NCI-H82 treated with DMSO at 0.1 percent for 48 hours (cell line): ENCODE measurements around the gene PTTG1.
"Not testable (repeated sequence)": the region's sequence is repeated elsewhere in the genome, so short reads cannot be mapped to it uniquely, and the experiment has no call there.

ENCODE experiments used
- DNase-seq: peaks from one replicate; lab custom pipeline; 2025; ENCODE audit not compliant: unreplicated experiment; lab: John Stamatoyannopoulos, UW

The PTTG1 gene

DNA sequence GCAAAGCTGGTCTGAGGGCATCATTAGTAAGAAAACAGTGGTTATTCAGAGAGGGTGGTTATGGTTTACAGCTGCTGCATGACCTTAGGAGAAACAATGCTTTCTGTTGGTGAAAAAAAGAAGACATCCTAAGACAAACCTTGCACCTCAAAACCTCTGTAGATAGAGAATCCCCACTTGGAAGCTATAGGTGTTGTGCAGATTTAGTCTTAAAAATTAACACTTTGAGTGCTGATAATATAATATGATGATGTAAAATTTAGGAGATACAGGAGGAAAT, 1.4 kb upstream of the PTTG1 start:
- DNase-seq = no peak

DNA sequence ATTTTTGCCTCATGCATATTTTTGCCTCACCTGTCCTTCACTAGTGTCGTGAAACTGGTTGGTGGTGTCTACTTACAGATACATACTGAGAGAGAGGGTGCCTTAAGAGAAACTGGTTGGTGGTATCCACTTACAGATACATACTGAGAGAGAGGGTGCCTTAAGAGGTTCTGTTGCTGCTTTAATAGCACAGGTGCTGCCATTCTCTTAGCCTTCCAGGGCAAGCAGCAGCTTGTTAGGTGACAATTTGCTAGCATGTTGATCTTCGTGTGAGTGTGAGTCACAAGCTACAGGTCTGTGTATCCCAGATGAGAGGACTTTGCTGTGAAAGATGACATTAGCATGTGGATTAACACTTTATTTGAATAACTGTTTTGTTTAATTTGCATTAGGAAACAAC, 1.4 kb downstream of the PTTG1 start:
- DNase-seq = no peak

DNA sequence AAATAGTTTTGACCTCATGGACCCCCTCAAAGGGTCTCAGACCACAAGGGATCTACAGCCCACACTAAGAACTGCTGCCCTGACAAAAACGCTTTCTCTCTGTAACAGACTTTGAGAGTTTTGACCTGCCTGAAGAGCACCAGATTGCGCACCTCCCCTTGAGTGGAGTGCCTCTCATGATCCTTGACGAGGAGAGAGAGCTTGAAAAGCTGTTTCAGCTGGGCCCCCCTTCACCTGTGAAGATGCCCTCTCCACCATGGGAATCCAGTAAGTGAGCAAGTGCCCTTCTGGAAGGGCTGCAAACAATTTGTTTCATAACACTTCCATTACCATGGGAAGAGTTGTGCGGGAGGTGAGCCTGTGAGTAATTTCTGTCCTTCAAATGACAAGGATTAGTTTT, 6.0 kb downstream of the PTTG1 start:
- no peak for DNase-seq

DNA sequence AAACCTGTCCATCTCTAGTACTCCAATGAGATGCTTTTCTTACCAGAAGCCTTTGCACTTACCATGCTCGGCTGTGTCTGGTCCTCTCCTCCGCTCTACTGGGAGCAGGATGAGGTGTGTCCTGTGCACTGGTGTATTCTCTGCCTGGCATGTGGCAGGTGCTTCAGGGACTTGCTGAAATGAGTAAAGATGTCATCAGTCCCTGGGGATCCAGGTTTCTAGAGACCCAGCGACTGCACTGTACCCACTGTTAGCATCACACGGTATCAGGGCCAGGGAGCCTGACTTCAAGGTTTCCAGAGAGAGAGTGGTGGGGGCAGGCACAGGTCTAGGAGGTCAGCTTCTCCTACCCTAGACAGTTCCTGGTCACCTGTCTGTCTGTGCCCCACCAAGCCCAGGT, 10.5 kb downstream of the PTTG1 start:
- no peak for DNase-seq

DNA sequence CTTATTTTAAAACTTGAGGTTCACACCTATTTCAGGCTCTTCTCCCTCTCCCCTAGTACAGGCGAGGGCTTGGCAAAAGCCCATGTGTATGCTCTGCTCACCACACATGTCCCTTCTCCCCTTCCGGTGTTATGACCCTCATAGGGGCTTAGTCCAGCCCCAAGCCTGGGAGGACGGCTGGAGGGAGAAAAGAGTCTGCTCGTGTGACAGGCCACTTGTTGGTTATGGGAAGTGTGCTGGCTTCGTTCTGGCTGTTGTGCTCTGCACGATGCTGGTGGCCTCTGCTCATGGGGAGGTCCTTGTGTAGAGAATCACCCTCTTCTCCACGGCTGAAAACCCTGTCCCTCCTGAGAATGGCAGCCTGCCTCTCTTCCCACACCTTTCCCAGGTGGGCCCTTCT, 11.1 kb downstream of the PTTG1 start:
- no peak for DNase-seq

DNA sequence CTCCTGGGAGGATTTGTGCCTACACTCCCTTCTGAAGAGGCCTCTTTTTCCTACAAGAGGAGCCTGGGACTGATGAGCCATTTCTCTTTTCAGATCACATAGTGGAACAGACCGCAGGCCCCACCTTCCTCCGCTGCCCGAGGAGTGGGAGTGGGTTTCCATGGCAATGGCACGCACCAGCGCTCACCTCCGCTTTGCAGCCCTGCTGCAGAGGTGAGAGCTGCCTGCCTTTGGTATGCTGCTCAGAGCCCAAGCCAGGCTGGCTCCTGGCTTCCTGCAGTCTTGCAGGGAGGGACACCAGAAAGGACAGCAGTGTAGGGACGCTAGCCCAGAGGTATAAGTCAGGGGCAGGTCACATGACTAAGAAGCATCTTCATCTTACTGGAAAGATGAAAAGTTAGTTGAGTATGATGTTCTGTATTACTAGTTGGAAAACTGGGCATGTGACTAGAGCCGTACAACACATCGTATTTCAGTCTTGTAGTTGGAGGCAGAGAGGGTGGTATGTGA, 12.4 kb downstream of the PTTG1 start:
- no peak for DNase-seq

DNA sequence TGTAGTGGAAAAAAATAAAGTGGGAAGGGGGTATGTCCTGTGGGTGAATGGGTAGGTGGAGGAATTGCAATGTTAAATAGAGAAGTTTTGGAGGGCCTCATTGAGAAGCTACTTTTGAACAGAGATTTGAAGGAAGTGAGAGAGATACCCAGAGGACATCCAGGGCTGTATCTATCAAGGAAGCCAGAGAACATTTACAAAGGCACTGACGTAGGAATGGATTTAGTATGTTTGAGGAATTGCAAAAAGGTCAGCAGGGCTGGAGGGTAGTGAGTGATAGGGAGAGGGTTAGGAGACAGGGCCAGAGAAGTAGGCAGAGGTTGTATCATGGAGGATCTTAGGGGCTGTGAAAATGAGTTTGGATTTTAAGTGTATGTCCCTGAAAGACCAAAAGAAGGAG, 13.9 kb downstream of the PTTG1 start:
- DNase-seq = no peak

DNA sequence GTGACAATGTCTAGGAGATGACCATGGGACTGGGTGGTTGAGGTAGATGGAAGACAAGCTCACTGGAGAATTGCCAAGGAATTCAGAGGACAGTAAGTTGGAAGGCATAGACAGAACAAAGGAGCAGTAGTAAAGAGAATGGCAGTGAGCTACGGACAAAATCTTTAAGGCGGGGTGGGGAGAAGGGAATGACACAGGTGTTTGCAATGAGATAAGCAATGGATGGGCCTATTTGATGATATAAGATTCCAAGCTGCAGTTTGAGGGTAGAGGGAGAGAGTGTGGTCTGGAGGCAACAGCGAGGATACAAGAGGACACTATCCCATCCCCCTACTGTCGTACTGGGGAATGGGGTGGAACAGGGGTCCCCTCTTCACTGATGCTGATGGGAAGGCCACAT, 14.4 kb downstream of the PTTG1 start:
- no peak for DNase-seq

DNA sequence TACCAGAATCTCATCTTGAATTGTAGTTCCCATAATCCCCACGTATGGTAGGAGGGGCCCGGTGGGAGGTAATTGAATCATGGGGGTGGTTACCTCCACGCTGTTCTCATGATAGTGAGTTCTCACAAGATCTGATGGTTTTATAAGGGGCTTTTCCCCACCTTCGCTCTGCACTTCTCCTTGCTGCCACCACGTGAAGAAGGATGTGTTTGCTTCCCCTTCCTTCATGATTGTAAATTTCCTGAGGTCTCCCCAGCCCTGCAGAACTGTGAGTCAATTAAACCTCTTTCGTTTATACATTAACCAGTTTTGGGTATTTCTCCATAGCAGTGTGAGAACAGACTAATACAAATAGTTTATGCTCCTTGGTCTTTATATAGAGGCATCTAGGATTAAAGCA, 15.0 kb downstream of the PTTG1 start:
- not testable (repeated sequence) for DNase-seq

DNA sequence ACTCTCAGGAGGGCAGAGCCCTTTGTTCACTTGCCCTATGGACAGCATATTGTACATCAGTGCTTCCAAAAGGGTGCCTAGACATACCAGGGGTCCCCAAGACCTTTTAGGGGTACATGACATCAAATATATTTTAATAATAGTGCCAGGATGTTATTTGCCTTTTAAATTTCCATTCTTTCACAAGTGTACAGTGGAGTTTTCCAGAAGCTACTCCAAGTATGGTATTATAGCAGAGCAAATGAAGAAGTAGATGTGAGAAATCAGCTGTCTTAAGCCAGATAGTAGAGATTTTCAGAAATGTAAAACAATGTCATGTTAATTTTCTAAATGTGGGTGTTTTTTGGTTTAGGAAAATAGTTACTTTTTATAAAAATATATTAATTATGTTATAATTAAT, 15.6 kb downstream of the PTTG1 start:
- no peak for DNase-seq

DNA sequence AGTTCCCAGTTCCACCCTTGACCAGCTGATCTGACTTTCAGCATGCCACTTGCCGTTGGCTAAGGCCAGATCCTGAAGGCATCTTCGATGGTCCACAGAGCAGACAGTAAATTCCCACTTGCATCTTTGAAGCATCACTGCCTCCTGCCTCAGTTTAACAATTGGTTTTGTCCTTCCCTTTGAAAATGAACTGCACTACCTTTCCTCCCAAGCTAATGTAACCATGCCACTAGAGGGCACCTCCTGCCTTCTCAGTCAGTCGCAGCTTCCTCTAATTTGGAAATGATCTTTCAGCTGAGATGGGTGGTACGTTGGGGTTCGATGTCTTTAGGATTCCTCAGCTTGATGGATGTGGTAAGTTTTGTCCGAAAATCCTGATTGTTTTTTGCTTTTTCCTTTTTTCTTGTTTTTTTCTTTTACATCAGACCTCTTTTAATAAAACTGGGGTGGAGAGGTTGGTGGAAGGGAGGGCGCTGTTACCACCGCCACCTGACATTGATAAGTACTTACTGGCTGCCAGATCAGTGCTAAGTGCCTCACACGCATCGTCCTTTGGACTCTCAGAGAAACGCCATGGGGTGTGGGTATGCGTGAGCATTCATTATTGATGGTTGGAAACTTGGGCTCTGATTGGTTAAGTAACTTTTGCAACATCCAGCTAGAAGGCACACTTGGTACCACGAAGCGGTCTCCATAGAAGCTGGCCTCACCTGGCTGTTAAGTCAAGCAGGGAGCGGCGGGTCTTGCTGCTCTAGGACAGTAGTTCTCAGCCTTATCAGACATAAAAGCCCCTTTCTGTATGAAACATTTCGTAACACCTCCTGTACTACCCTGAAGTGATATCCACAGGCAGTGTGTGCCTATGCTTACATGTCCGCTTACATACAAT, 16.9 kb downstream of the PTTG1 start:
- peak; percentile 45 for DNase-seq

DNA sequence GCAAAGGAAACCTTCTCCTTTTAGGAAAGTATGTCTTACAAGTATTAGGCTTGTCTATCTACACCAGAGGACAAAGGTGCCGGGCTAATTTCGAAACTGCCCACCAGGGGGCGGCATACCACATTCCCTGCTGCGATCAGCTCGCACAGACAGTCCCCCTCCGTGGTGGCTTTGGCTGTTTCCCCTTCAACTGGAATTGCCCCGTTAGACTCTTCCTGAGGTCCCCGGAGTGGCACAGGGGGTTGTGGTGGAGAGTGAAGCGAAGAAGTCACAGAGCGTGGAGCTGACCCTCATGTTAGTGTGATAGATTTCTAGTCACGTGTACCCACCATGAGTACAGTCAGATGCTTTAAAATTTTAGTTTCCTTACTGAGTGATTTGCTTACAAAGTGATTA, 17.5 kb downstream of the PTTG1 start:
- peak; percentile 56 for DNase-seq

DNA sequence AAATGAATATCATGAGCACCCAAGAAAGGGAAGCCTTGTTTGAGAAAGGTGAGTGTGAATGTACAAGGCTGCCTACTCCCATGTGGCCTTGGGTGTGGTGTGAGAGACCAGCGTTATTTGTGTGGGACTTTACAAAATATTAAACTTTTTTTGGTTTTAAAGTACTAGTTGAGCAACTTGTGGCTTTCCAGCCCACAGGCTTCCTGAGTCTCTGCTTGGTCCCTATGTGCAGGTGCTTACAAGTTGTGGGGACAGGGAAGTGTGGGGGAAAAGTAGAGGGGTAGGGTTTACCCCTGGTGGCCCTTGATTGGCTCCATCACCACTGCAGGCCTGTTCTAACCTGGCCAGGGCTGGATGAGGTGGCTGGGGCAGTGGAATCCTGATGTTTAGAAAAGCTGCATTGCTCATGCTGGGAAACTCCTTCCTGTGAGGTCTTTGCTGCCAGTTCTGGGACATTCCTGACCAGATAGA, 19.7 kb downstream of the PTTG1 start:
- DNase-seq = no peak

DNA sequence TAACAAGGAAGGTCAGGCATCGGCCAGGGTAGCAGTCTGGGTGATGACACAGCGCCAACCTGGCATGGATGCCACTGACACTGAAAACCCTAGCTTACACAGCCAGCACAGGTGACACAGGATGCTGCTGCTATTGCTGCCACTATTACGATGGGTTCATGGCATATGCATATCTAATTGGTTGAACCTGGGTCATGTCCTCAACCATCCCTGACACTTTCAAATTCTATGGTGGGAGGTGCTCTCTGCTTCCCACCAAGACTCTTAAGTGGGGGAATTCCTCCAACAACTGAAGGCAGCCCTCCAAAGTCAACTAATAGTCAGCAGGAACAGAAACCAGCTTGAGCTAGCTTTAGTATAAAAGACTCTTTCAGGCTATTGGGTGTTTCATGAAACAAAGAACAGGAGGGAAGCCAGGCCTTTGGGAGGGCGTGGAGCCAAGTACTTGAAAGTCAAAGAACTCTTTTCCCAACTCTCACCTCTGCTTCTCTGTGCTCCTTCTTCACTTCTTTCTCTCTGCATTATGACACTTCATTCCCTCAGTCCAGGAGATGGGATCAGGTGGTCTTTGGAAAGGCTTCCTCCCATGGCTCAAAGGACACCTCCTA, 21.3 kb downstream of the PTTG1 start:
- no peak for DNase-seq

DNA sequence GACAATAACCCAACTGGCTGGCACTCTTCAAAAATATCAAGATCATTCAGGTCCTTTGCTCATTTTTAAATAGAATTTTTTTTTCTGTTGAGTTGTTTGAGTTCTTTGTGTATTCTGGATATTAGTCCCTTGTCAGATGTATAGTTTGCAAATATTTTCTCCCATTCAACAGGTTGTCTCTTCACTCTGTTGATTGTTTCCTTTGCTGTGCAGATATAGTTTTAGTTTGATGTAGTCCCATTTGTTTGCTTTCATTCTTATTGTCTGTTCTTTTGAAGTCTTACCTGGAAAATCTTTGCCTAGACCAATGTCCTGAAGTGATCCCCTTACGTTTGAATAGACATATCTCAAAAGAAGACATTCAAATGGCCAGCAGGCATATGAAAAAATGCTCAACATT, 22.8 kb downstream of the PTTG1 start:
- DNase-seq = no peak

DNA sequence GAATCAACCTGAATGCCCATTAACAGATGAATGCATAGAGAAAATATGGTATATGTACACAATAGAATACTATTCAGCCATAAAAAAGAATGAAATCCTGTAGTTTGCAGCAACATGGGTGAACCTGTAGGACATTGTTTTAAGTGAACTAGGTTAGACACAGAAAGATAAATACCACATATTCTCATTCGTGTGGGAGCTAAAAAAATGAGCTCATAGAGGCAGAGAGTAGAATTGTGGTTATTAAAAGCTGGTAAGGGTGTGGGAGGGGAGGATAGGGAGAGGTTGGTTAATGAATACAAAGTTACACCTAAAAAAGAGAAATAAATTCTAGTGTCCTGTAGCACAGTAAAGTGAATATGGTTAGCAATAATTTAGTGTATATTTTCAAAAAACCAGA, 23.5 kb downstream of the PTTG1 start:
- DNase-seq = no peak

DNA sequence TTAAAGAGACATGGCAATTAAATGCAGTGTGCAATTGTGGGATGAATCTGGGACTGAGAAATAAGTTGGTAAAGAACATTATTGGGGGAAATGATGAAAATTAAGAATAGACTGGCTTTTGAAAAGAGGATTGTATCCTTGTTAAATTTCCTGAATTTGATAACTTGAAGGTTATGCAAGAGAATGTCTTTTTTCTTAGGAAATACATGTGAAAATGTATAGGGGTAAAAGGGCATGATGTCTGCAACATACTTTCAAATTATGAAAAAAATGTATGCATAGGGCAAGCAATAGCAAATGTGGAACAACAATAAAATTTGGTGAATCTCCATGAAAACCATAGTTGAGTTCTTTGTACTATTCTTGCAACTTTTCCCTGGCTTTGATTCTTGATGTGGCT, 24.1 kb downstream of the PTTG1 start:
- no peak for DNase-seq

DNA sequence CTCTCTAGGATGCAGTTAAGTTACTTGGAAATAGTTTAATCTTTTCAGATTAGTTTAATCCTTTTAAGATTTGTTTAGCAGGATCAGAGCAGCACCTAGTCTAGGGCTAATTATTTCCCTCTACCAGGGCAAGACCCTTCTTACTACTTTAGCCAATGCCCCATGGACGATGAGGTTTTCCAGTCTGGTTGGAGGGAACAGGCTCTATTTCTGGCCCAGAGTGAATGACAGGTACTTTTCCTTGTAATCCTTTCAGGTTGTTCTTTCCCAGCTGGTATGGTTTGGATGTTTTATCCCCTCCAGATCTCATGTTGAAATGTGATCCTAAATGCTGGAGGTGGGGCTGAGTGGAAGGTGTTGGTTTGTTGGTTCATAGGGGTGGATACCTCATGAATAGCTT, 27.2 kb downstream of the PTTG1 start:
- DNase-seq = peak; percentile 96

DNA sequence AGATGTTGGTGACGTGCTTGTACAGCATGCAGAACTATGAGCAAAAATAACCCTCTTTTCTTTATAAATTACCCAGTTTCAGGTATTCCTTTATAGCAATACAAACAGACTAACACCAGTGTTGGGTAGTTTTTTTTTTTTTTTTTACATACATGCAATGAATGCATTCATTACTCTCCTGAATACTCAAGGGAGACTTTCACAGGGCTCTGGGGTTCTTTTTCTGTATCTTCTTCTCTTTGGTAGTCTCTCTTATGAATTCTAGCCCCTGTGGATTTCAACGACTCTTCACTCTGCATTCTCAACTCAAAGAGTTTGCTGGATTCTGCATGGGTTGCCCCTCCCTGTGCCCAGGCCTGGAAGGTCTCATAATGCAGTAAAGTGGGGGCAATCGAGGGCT, 27.8 kb downstream of the PTTG1 start:
- DNase-seq = no peak

DNA sequence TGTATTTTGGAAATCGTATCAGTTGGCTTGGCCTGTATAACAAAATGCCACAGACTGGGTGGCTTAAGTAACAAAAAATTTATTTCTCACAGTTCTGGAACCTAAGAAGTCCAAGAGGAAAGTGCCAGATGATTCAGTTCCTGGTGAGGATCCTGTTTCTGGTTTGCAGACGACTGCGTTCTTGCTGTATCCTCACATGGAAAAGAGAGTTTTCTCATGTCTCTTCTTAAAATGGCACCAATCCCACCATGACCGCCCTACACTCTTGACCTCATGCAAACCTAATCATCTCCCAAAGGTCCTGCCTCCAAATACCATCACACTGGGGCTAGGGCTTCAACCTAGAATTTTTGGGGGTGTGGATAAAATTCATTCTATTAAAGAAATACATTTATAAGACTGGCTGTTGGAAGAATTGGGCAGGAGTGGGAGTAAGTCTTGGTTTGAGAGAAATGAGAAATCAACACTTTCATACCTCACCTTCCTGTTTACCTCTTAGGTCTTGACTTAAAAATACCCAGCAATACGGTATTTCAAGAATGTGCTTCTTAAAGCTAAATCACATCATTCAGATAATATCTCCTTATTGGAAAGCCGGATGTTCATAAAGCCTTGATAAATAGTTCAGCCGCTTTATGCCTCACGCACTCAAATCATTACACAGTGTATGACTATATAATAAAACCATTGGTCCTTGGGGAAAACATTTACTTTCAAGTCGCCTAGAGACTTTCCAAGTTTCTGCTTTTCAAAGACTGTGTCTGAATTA, 28.7 kb downstream of the PTTG1 start:
- no peak for DNase-seq

DNA sequence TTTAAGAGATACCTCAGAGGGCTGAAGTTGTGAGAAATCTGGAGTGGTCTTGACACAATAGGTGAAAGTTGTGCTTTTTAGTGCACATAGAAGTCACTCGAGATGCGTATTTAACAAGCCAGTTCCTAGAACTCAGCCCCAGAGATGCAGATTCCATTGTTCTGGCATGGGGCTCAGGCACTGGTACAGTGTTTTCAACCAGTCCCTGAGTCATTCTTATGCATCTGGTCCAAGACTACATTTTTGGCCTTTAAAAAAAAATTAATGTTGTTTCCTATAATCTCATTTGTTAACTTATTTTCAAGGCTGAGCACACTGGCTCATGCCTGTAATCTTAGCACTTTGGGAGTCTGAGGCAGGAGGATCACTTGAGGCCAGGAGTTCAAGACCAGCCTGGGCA, 29.6 kb downstream of the PTTG1 start:
- no peak for DNase-seq

DNA sequence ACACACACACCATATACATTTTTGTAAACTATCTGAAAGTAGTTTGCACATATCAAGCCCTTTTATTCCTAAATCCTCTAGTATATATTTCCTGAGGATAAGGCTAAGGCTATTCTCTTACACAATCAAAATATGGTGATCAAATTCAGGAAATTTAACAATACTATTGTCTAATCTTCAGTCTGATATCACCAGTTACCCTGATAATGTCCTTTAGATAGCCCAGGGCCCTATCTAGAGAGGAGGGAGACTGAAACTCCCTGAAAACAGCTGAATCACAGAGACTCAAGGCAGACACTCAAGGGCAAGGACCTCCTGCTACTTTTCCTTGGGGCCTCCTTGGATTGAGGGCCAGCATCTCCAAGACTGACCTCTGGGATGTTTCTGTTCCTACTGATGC, 30.4 kb downstream of the PTTG1 start:
- no peak for DNase-seq
